SH-SY5Y (cell line): Measurements from ENCODE around the gene MKI67.

Source experiments
- GATA2 ChIP-seq: IDR thresholded peaks from 2 replicates; pipeline ENCODE4 v1.6.1; 2011; ENCODE audit warnings: mild to moderate bottlenecking, low read depth, low read length
- GATA3 ChIP-seq: IDR thresholded peaks from 2 replicates; pipeline ENCODE4 v1.6.1; 2011; ENCODE audit warnings: low read depth, mild to moderate bottlenecking, low read length, moderate library complexity

- TF ChIP-seq GATA2 (no peak), GATA3 (no peak)
Measured at GRCh38 chr10:128115356-128115755, 10.9 kb downstream of the MKI67 start.
